GM12872 (cell line): ENCODE data around the gene PRR23E.

Experiments
- TF ChIP-seq, protein P1 (sequence below): IDR thresholded peaks from 3 replicates; pipeline ENCODE4 v1.5.1; 2011; ENCODE audit warnings: low read depth, mild to moderate bottlenecking, low read length, moderate library complexity; ENCODE audit not compliant: insufficient read depth

PRR23E gene

DNA sequence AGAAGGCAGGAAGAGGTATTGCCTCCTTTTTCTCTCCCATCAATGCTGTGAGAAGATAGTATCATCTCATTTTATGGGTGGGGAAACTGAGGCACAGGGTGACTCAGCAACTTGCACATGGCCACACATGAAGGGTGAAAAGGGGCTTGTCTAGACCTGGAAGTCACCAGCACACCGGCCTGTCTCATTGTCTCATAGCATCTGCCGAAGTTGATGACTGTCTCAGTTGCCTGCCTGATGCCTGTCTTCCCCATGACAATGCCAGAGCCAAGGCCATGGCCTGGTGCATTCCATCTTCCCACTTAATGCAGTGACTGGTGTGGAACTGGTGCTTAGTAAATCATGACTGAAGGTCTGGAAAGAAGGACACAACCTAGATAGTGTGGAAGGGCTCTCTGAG is 27.9 kb upstream of the PRR23E start:
- TF ChIP-seq, protein P1, sequence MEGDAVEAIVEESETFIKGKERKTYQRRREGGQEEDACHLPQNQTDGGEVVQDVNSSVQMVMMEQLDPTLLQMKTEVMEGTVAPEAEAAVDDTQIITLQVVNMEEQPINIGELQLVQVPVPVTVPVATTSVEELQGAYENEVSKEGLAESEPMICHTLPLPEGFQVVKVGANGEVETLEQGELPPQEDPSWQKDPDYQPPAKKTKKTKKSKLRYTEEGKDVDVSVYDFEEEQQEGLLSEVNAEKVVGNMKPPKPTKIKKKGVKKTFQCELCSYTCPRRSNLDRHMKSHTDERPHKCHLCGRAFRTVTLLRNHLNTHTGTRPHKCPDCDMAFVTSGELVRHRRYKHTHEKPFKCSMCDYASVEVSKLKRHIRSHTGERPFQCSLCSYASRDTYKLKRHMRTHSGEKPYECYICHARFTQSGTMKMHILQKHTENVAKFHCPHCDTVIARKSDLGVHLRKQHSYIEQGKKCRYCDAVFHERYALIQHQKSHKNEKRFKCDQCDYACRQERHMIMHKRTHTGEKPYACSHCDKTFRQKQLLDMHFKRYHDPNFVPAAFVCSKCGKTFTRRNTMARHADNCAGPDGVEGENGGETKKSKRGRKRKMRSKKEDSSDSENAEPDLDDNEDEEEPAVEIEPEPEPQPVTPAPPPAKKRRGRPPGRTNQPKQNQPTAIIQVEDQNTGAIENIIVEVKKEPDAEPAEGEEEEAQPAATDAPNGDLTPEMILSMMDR, result no peak

GRCh38 chr3:127165694-127166485 is 27.0 kb upstream of the PRR23E start:
- TF ChIP-seq, protein P1, result no peak

DNA sequence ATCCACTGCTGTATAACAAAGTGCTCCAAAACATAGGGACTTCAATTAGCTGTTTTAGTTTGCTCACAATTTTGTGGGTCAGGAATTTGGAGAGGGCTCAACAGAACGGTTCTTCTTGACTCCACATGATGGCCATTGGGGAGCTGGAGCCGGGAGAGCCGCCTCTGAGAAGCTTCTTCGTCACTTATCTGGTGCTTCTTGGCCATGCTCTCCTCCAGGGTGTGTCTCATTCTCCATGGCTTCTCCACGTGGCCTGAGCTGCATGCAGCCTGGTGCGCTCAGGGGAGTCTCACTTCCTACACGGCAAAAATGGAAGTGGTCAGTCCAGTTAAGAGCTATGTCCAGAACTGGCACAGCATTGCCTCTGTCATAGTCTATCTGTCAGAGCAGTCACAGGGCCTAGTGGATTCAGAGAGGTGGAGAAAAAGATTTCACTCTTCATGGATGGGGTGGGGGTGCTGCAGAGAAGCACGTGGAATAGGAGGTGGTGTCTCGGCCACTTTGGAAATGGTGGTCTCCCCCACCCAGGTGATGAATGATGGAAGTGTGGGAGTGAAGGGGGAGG is 26.3 kb upstream of the PRR23E start:
- TF ChIP-seq, protein P1, result no peak

DNA sequence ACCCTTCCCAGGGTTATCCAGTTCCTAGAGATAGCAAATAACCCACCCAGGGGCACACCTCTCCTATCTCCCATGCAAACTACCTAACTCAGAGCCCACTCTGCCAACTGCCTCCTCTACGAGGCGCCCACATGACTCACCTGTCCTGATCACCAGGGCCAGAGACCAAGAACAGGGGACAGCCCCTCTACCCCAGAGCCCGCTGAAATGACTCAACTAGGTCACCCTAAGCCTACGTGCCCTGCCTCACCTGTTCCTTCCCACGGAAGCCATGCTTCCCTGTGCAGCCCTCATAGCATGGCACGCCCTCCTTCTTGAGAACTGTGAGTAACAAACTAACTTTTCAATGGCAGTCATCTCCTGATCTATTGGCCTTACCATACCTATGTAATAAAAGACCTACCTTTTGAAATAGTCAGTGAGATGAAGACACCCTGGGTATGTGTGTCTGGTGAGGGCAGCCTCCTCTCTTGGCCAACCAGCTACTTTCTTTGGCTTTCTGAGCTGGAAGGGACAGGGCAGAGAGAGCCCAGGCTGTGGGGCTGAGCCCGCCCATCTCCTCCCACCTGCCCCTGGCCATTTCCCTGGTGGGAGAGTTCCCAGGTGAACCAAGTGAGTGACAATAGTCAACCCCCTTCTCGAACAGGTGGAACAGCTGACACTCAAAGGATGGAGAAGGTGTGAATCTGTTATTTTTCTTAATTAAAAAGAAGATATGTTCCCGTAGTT is 25.5 kb upstream of the PRR23E start:
- TF ChIP-seq, protein P1, result no peak

DNA sequence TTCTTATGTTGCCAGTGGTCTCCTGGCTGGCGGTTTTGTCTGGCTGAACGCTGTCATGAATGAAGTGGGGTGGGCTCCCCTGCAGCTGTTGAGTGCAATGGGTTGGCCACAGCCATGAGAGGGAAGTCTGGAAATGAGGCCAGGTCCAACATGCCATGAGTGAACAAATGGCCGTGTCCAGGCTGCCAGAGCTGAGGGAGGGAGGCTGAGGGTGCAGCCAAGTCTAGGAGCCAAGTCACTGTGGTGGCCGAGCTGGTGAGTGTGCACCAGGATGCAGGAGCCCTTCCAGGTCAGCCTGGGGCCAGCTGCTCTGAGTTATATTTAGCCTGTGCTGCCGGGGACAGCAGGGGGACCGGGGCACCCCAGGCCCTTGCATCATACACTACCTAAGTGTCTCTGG is 24.7 kb upstream of the PRR23E start:
- TF ChIP-seq, protein P1, result no peak

- TF ChIP-seq, protein P1, result no peak
These were observed 22.1 kb upstream of the PRR23E start for GRCh38 chr3:127170814-127171213.

- TF ChIP-seq, protein P1, result no peak
These were observed 21.6 kb upstream of the PRR23E start for GRCh38 chr3:127171320-127171719.
